ENCODE data around the gene C9orf72. TPM values are rescaled to one million over a fixed set of nuclear protein-coding genes. Genes with fewer than 3 reads are reported as not detected.

Gene C9orf72
- total and polyA plus RNA-seq, 9 of the 15 experiments (the other 6 are each of a cell fraction or from before 2014, with no cell fraction given): 2.3 to 7.3 (median 4.1) TPM

DNA sequence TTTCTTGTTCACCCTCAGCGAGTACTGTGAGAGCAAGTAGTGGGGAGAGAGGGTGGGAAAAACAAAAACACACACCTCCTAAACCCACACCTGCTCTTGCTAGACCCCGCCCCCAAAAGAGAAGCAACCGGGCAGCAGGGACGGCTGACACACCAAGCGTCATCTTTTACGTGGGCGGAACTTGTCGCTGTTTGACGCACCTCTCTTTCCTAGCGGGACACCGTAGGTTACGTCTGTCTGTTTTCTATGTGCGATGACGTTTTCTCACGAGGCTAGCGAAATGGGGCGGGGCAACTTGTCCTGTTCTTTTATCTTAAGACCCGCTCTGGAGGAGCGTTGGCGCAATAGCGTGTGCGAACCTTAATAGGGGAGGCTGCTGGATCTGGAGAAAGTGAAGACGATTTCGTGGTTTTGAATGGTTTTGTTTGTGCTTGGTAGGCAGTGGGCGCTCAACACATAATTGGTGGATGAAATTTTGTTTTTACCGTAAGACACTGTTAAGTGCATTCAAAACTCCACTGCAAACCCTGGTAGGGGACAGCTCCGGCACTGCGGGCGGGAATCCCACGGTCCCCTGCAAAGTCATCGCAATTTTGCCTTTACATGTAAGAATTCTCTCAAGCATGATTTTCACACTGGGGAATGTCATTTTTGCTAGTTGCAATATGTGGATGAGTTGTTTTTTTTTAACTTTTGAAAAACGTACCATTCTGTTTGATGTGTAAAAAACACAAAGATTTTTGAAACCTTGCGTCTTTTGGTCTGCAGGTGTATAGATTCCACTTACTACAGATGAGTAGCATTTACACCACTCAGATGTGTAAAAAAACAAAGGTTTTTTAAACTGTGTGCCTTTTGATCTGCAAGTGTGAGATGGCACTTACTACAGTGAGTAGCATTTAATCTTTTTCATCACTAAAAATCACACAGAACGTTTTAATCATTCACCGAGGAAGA is 631 bp upstream of the C9orf72 start (continued):
- TF ChIP-seq ZSCAN32 (CRISPR knock-in tag; IDR thresholded peaks at IDR 0.05): no peak
- TF ChIP-seq, protein P1, sequence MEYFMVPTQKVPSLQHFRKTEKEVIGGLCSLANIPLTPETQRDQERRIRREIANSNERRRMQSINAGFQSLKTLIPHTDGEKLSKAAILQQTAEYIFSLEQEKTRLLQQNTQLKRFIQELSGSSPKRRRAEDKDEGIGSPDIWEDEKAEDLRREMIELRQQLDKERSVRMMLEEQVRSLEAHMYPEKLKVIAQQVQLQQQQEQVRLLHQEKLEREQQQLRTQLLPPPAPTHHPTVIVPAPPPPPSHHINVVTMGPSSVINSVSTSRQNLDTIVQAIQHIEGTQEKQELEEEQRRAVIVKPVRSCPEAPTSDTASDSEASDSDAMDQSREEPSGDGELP (CRISPR knock-in tag; IDR thresholded peaks at IDR 0.05; ENCODE audit: borderline replicate concordance): peak; percentile 36; the same call in 1 of the 2 replicates
- TF ChIP-seq, protein P2, sequence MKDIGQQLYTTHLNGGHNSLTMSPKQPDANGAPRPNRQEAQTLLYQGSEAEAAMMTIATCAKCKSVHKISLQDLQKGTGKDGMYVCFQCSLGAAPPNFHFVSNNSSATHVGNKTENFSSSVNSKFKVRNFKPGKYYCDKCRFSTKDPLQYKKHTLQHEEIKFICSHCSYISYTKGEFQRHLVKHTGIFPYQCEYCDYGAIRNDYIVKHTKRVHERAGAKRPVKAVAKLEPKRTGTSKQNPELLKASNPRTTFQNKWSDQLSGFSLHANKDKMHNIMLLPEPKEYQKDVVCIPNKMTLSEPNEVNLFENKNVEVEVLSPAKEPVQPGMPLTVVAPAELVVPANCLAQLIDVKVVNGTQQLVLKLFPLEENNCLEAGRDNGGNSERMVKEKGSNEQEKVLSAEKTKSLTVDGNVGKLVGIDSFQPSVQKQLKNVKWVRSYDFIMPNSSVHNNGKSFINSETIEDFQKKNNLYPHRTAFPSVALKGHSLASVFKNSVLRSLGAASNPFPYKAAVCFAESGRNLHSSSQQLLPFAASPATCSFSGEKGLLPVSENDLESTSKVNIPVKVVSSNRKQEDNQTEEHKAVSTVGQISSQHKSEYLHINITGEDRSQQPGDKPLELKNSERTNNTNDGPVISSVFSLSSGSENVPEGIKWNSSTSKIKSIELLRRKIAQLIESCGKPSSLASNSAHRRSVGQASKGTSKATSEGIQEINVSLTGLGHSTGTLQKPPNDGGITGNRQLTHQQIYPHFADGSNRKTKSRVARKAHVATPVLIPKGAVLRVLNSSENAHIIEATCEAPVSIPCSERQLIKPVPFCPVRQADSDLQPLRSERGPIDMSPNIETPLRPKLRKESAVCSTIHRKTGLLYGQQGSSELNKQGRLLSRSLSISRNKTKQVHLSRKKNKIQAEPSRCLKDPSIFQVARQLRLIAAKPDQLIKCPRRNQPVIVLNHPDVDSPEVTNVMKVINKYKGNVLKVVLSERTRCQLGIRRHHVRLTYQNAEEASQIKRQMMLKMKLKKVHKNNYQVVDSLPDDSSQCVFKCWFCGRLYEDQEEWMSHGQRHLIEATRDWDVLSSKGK (CRISPR knock-in tag; IDR thresholded peaks at IDR 0.05): no peak
- peak; percentile 33 for TF ChIP-seq TAF1 (IDR thresholded peaks at IDR 0.05; ENCODE audit: control insufficient read depth, extremely low read depth, insufficient read depth, low read length, severe bottlenecking)
- no peak for TF ChIP-seq TBL1XR1 (IDR thresholded peaks at IDR 0.05; ENCODE audit: low read length in 2 of 2)
- no peak for TF ChIP-seq ZBTB1 (CRISPR knock-in tag; IDR thresholded peaks at IDR 0.05; ENCODE audit: borderline replicate concordance, low read depth)
- no peak for TF ChIP-seq PPARD (CRISPR knock-in tag; IDR thresholded peaks at IDR 0.05)
- TF ChIP-seq CREBBP (IDR thresholded peaks at IDR 0.05; ENCODE audit: low read depth, low read length): no peak
- no peak for TF ChIP-seq GATA2 (CRISPR knock-in tag; IDR thresholded peaks at IDR 0.05)
- TF ChIP-seq ZBTB17 (CRISPR knock-in tag; IDR thresholded peaks at IDR 0.05): no peak
- no peak for TF ChIP-seq ZNF766 (CRISPR knock-in tag; conservative IDR thresholded peaks at IDR 0.05)
- TF ChIP-seq DACH1 (IDR thresholded peaks at IDR 0.05; ENCODE audit: partially characterized antibody): no peak
- TF ChIP-seq ZNF224 (CRISPR knock-in tag; IDR thresholded peaks at IDR 0.05): no peak
- TF ChIP-seq, protein P3, sequence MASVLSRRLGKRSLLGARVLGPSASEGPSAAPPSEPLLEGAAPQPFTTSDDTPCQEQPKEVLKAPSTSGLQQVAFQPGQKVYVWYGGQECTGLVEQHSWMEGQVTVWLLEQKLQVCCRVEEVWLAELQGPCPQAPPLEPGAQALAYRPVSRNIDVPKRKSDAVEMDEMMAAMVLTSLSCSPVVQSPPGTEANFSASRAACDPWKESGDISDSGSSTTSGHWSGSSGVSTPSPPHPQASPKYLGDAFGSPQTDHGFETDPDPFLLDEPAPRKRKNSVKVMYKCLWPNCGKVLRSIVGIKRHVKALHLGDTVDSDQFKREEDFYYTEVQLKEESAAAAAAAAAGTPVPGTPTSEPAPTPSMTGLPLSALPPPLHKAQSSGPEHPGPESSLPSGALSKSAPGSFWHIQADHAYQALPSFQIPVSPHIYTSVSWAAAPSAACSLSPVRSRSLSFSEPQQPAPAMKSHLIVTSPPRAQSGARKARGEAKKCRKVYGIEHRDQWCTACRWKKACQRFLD (CRISPR knock-in tag; IDR thresholded peaks at IDR 0.05): no peak
- no peak for TF ChIP-seq KAT7 (CRISPR knock-in tag; IDR thresholded peaks at IDR 0.05; ENCODE audit: borderline replicate concordance)
- TF ChIP-seq TRIM28 (IDR thresholded peaks at IDR 0.05): no peak
- TF ChIP-seq, protein P4, sequence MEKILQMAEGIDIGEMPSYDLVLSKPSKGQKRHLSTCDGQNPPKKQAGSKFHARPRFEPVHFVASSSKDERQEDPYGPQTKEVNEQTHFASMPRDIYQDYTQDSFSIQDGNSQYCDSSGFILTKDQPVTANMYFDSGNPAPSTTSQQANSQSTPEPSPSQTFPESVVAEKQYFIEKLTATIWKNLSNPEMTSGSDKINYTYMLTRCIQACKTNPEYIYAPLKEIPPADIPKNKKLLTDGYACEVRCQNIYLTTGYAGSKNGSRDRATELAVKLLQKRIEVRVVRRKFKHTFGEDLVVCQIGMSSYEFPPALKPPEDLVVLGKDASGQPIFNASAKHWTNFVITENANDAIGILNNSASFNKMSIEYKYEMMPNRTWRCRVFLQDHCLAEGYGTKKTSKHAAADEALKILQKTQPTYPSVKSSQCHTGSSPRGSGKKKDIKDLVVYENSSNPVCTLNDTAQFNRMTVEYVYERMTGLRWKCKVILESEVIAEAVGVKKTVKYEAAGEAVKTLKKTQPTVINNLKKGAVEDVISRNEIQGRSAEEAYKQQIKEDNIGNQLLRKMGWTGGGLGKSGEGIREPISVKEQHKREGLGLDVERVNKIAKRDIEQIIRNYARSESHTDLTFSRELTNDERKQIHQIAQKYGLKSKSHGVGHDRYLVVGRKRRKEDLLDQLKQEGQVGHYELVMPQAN (IDR thresholded peaks at IDR 0.05; ENCODE audit: borderline replicate concordance): no peak
- no peak for TF ChIP-seq SMAD1 (IDR thresholded peaks at IDR 0.05; ENCODE audit: low read depth, low read length, partially characterized antibody)

Measured in K562 (cell line).